Ovary (tissue), 9 donors: ENCODE results near the gene PPM1E. TPM values are rescaled to one million over a fixed set of nuclear protein-coding genes. Genes with fewer than 3 reads are reported as not detected.

Source experiments
- DNase-seq, 5 donors: peaks; one replicate each; pipeline ENCODE4 v3.0.0-alpha.2; 2019 to 2020
- H3K27ac ChIP-seq, 2 donors: fragments of 200-600 bp; one replicate each; pipeline versions ENCODE4 v1.5.1 to v1.8.0; 2019 to 2022
- H3K27me3 ChIP-seq: fragments of 200-600 bp; one replicate; pipeline ENCODE4 v1.8.0; 2022
- H3K36me3 ChIP-seq: fragments of 200-600 bp; sonication (generic); one replicate; pipeline ENCODE4 v1.5.1; 2019
- H3K4me1 ChIP-seq: one replicate; pipeline ENCODE4 v1.8.1; 2013; ENCODE audit warnings: mild to moderate bottlenecking, moderate library complexity; ENCODE audit not compliant: insufficient read depth
- H3K4me3 ChIP-seq: fragments of 200-600 bp; sonication (generic); one replicate; pipeline ENCODE4 v1.5.1; 2017
- H3K9me3 ChIP-seq, 2 donors: fragments of 200-600 bp in 1 of 2; sonication (generic) in 1 of 2; one replicate each; pipeline versions ENCODE4 v1.5.1 to v1.8.1; 2013 to 2019; ENCODE audit warnings: mild to moderate bottlenecking in 1 of 2, moderate library complexity in 1 of 2
- EP300 ChIP-seq: sonication (generic); formaldehyde crosslinking; IDR thresholded peaks from one replicate; pipeline ENCODE4 v1.6.1; 2017; ENCODE audit warnings: antibody characterized with exemption
- POLR2A ChIP-seq: fragments of 450-650 bp; IDR thresholded peaks from one replicate; pipeline ENCODE4 v1.6.1; 2017; ENCODE audit warnings: antibody characterized with exemption, mild to moderate bottlenecking, moderate library complexity
- WGBS, 3 donors: extraction: QIAGEN DNeasy Blood & Tissue Kit in 1 of 3; methylation state at CpG; one replicate each; pipeline versions ENCODE4 v1.1.5 to v1.1.7; 2013 to 2017; 5-methylcytosine and 5-hydroxymethylcytosine counted together
- intact Hi-C, 4 donors: fragments of 100-400 bp; cut with DNase I; formaldehyde crosslinking; loops; one replicate each; pipeline versions ENCODE4 v1.11.0 to v1.15.1; 2022 to 2023
- polyA plus RNA-seq, 2 donors: library from polyadenylated mRNA; stranded (reverse); fragments of 200-250 nt in 1 of 2; fragments of 350-450 nt in 1 of 2; fragmentation: Illumina TruSeq in 1 of 2; extraction: RNeasy Lipid Tissue Mini Kit (QIAGEN cat#74804) in 1 of 2; gene quantifications; one replicate each; pipeline ENCODE4 v1.2.3, GENCODE V29; 2013 to 2014
- total RNA-seq, 7 donors: library from RNA; depleted of rRNA in 2 of 7; stranded (reverse); fragments of >200 nt in 2 of 7; fragmentation: NEBNext Ultra II Directional in 3 of 7; extraction: Animal tissue kit (Norgen Biotek cat#: 25700) in 3 of 7; gene quantifications; one replicate each; pipeline versions ENCODE4 v1.1.0 to v1.2.4, GENCODE V29; 2016 to 2023
- TF ChIP-seq, protein P1 (sequence below), 3 donors: fragments of 450-650 bp in 2 of 3; fragments of 200-600 bp in 1 of 3; IDR thresholded peaks; one replicate each; pipeline versions ENCODE4 v1.5.1 to v1.8.0; 2016 to 2022; ENCODE audit warnings: antibody characterized with exemption in 3 of 3, mild to moderate bottlenecking in 1 of 3
- donor health status: DM: no; HTN: no; CAD: no; lungs with moderate emphysema.
- donor health status: DM: no; HTN: no; CAD: no.
- donor health status: Bipolar disorder and iron deficiency.
- donor health status: DM: yes; HTN: yes; CAD: no.
- donor health status: DM: no; HTN: no; CAD: no.
- donor health status: DM: yes; HTN: yes; CAD: no.

Gene PPM1E
- total and polyA plus RNA-seq, 9 donors = 0.17 to 3.2 (median 0.47) TPM

DNA sequence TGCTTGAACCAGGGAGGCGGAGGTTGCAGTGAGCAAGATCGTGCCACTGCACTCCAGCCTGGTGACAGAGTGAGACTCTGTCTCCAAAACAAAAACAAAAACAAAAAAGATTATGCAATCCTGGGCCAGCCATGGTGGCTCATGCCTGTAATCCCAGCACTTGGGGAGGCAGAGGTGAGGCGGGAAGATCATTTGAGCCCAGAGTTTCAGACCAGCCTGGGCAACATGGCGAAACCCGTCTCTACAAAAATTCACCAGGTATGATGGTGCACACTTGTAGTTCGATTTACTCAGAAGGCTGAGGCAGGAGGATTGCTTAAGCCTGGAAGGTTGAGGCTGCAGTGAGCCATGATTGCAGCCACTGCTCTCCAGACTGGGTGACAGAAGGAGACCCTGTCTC is 109.6 kb downstream of the PPM1E start:
- intact Hi-C loops = no loop called here
- Histone ChIP-seq H3K4me3 (no peak overlapping the region), H3K27me3 (no peaks in the 10 kb centered on the region), H3K9me3 (peaks cover 0 to 4% of the 10 kb centered on the region in 2 donors), H3K27ac (no peak overlapping the region), H3K36me3 (no peaks in the 10 kb centered on the region), H3K4me1 (no peaks in the 10 kb centered on the region)
- 90 to 92% (median 91%) methylated on average over 6 of the region's 6 CpGs for WGBS, 3 donors
- TF ChIP-seq, protein P1, sequence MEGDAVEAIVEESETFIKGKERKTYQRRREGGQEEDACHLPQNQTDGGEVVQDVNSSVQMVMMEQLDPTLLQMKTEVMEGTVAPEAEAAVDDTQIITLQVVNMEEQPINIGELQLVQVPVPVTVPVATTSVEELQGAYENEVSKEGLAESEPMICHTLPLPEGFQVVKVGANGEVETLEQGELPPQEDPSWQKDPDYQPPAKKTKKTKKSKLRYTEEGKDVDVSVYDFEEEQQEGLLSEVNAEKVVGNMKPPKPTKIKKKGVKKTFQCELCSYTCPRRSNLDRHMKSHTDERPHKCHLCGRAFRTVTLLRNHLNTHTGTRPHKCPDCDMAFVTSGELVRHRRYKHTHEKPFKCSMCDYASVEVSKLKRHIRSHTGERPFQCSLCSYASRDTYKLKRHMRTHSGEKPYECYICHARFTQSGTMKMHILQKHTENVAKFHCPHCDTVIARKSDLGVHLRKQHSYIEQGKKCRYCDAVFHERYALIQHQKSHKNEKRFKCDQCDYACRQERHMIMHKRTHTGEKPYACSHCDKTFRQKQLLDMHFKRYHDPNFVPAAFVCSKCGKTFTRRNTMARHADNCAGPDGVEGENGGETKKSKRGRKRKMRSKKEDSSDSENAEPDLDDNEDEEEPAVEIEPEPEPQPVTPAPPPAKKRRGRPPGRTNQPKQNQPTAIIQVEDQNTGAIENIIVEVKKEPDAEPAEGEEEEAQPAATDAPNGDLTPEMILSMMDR (IDR thresholded peaks at IDR 0.05) = no peak
- TF ChIP-seq EP300 = no peak
- no peak for TF ChIP-seq POLR2A
- no peak for DNase-seq

DNA sequence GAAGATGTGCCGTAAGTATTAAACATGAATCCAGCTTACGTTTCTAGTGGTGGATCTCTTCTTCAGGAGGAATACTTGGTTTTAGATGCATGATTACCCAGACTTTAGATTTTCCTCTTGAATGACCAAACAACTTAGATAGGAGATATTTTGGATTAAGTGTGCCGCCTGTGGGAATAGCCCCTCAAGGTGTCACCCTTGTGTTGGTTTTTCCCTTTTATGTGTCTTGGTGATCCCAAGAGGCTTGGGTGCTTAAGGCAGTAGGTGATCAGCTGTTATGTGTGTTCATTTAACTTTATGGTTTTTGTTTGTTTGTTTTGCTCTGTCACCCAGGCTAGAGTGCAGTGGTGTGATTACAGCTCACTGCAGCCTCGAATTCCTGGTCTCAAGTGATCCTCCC is 115.1 kb downstream of the PPM1E start:
- H3K27ac ChIP-seq = no peak overlapping the region
- whole genome bisulfite sequencing, 3 donors = 78 to 88% (median 85%) methylated on average over 4 of the region's 4 CpGs
- intact Hi-C loops = no loop called here

DNA sequence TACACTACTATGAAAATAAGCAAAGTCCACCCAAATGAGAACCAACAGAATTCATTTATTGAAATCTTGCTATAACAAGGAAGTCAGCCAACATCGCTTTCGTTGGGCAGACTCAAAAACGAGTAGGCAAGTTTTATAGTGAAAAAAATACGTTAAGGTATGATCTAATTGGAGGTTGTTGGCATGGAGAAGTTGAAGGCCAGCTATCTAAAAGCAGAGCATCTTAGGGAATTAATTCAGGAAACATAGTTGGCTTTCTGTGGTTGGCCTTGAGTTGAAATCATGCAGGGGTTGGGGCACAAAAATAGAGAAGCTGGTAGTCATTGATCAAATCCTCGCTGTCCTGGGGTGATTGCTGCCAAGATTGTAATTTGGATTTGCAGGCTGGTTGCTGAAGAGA is 118.3 kb downstream of the PPM1E start:
- DNase-seq = no peak
- H3K9me3 ChIP-seq = no peaks in the 10 kb centered on the region
- no peaks in the 10 kb centered on the region for H3K36me3 ChIP-seq
- TF ChIP-seq, protein P1 (IDR thresholded peaks at IDR 0.05) = no peak
- TF ChIP-seq EP300 (no peak), POLR2A (no peak)
- peaks cover 2% of the 10 kb centered on the region for H3K27me3 ChIP-seq
- WGBS, 3 donors = 61 to 76% (median 67%) methylated on average over 5 of the region's 5 CpGs
- no peak overlapping the region for H3K4me3 ChIP-seq
- intact Hi-C loops = no loop called here
- no peaks in the 10 kb centered on the region for H3K4me1 ChIP-seq
- H3K27ac ChIP-seq = no peak overlapping the region

More for the DNA sequence above, 115.1 kb downstream of the PPM1E start:
- no peaks in the 10 kb centered on the region for H3K9me3 ChIP-seq
- no peak overlapping the region for H3K4me3 ChIP-seq
- H3K4me1 ChIP-seq = no peaks in the 10 kb centered on the region
- no peak for DNase-seq
- H3K27me3 ChIP-seq = peaks cover under 1% of the 10 kb centered on the region
- no peak for TF ChIP-seq POLR2A
- no peaks in the 10 kb centered on the region for H3K36me3 ChIP-seq

DNA sequence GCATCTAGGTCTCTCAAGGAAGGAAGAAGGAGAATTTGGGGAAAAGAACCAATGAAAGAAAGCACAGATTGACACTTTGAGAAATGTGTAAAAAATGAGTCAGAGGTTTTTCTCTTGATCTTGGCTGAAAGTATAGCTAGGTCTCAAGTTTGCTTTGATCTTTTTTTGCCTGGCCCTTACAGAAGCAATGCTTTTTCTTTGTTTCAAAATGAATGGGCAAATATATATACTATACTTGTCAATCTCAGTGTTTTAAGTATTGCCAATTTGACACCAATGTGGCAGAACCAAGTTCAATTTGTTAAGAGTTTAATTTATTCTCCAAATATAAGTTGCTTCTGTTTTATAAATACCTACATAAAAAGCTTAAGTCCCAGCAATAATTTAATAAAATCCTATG is 119.6 kb downstream of the PPM1E start:
- Histone ChIP-seq H3K4me3 (no peak overlapping the region), H3K4me1 (no peaks in the 10 kb centered on the region), H3K27ac (no peak overlapping the region), H3K36me3 (no peaks in the 10 kb centered on the region), H3K9me3 (no peaks in the 10 kb centered on the region), H3K27me3 (peaks cover 2% of the 10 kb centered on the region)
- intact Hi-C loops = no loop called here
- no peak for DNase-seq
- TF ChIP-seq POLR2A (no peak), EP300 (no peak)
- TF ChIP-seq, protein P1 (IDR thresholded peaks at IDR 0.05) = no peak

DNA sequence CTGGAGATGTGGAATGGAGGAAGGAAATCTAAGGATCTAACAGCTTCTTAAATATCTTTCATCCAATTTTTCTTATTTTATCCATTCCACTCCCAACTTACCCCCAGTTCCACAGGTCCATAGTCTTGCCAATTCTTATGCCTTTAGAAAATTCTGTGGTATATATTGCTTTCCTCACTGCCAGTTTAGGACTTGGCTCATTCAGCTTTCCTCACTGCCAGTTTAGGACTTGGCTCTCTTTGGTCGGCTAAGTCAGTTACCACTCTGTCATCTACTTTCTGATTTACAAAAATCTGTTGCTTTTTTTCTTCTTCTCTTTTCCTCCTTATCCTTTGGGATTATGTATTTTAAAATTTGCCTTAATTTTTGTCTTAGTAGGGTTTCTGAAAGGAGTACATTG is 128.5 kb downstream of the PPM1E start:
- intact Hi-C loops = no loop called here

More for the DNA sequence above, 128.5 kb downstream of the PPM1E start:
- Histone ChIP-seq H3K27me3 (no peaks in the 10 kb centered on the region), H3K4me1 (no peaks in the 10 kb centered on the region), H3K36me3 (no peaks in the 10 kb centered on the region), H3K27ac (no peak overlapping the region), H3K4me3 (no peak overlapping the region), H3K9me3 (no peaks in the 10 kb centered on the region)
- TF ChIP-seq EP300 = no peak
- TF ChIP-seq, protein P1 (IDR thresholded peaks at IDR 0.05) = no peak
- no peak for TF ChIP-seq POLR2A
- WGBS, 3 donors = 78 to 93% (median 88%) methylated on average over 1 of the region's 1 CpG
- no peak for DNase-seq
